Panc1 (cell line): Measurements from ENCODE around the gene GAST.

Experiments used
- CTCF ChIP-seq: fragments of 450-650 bp; IDR thresholded peaks from 2 replicates; pipeline ENCODE4 v1.5.1; 2017; ENCODE audit warnings: mild to moderate bottlenecking
- POLR2AphosphoS5 ChIP-seq: IDR thresholded peaks from 2 replicates; pipeline ENCODE4 v1.6.1; 2012; ENCODE audit warnings: mild to moderate bottlenecking, low read depth, low read length, moderate library complexity
- REST ChIP-seq, 2 experiments: IDR thresholded peaks; 2 replicates each; pipeline ENCODE4 v1.6.1; 2011 to 2012; ENCODE audit warnings: low read depth in 2 of 2, control low read depth in 1 of 2, low read length in 1 of 2, mild to moderate bottlenecking in 1 of 2, moderate library complexity in 1 of 2; ENCODE audit not compliant: insufficient read depth in 1 of 2
- SIN3A ChIP-seq: IDR thresholded peaks from 2 replicates; pipeline ENCODE4 v1.6.1; 2012; ENCODE audit warnings: low read depth, mild to moderate bottlenecking, low read length, moderate library complexity, borderline replicate concordance; ENCODE audit not compliant: insufficient read depth
- TCF7L2 ChIP-seq: IDR thresholded peaks from 2 replicates; pipeline ENCODE4 v1.6.1; 2011; ENCODE audit warnings: mild to moderate bottlenecking, low read depth, low read length, inconsistent platforms

- TF ChIP-seq CTCF = no peak
- no peak for TF ChIP-seq REST (IDR thresholded peaks at IDR 0.05; ENCODE audit: insufficient read depth in 1 of 2, low read depth in 2 of 2, low read length in 1 of 2)
- TF ChIP-seq SIN3A = no peak
- no peak for TF ChIP-seq POLR2AphosphoS5
- no peak for TF ChIP-seq TCF7L2
Observed at GRCh38 chr17:41663451-41664171, 48.5 kb upstream of the GAST start.
